Mesenchymal stem cell (in vitro differentiated cells and primary cell): Measurements from ENCODE around the gene KHNYN.

Experiments used
- DNase-seq: peaks from one replicate; pipeline ENCODE4 v3.0.0-alpha.2; 2013
- H2AFZ ChIP-seq: one replicate; pipeline ENCODE4 v1.6.1; 2013; ENCODE audit warnings: low read depth, mild to moderate bottlenecking, control low read depth, inconsistent platforms, low read length, moderate library complexity
- H2AK5ac ChIP-seq: 2 replicates; pipeline ENCODE4 v1.6.1; 2013; ENCODE audit warnings: low read length, moderate library complexity, mild to moderate bottlenecking, inconsistent platforms; ENCODE audit not compliant: severe bottlenecking
- H2BK120ac ChIP-seq: one replicate; pipeline ENCODE4 v1.6.1; 2013; ENCODE audit warnings: low read depth, mild to moderate bottlenecking, inconsistent platforms, low read length, moderate library complexity
- H2BK12ac ChIP-seq, 2 experiments: one replicate each; pipeline ENCODE4 v1.6.1; 2013; ENCODE audit warnings: inconsistent platforms in 2 of 2, low read length in 2 of 2, mild to moderate bottlenecking in 2 of 2, moderate library complexity in 2 of 2, control low read depth in 1 of 2
- H2BK15ac ChIP-seq: one replicate; pipeline ENCODE4 v1.6.1; 2013; ENCODE audit warnings: mild to moderate bottlenecking, low read depth, inconsistent platforms; ENCODE audit not compliant: poor library complexity, severe bottlenecking
- H2BK5ac ChIP-seq: 2 replicates; pipeline ENCODE4 v1.6.1; 2013; ENCODE audit warnings: low read depth, mild to moderate bottlenecking, low read length, control low read depth, inconsistent platforms; ENCODE audit not compliant: poor library complexity, severe bottlenecking
- H3K14ac ChIP-seq, 2 experiments: one replicate each; pipeline ENCODE4 v1.6.1; 2013; ENCODE audit warnings: inconsistent platforms in 2 of 2, low read length in 2 of 2, control low read depth in 1 of 2, mild to moderate bottlenecking in 1 of 2, moderate library complexity in 1 of 2
- H3K18ac ChIP-seq, 2 experiments: one replicate each; pipeline ENCODE4 v1.6.1; 2013; ENCODE audit warnings: inconsistent platforms in 2 of 2, low read length in 2 of 2, control low read depth in 1 of 2, low read depth in 1 of 2, mild to moderate bottlenecking in 1 of 2
- H3K23ac ChIP-seq, 2 experiments: one replicate each; pipeline ENCODE4 v1.6.1; 2013; ENCODE audit warnings: inconsistent platforms in 2 of 2, low read length in 2 of 2, mild to moderate bottlenecking in 2 of 2, moderate library complexity in 2 of 2, control low read depth in 1 of 2
- H3K27ac ChIP-seq: 2 replicates; pipeline ENCODE4 v1.5.1; 2013; ENCODE audit warnings: mild to moderate bottlenecking, moderate library complexity, low read length, control low read depth, inconsistent platforms; ENCODE audit not compliant: poor library complexity, severe bottlenecking
- H3K27me3 ChIP-seq, 2 experiments: 2 replicates each; pipeline versions ENCODE4 v1.6.1 to v1.7.0; 2013; ENCODE audit warnings: low read length in 2 of 2, mild to moderate bottlenecking in 2 of 2, moderate library complexity in 2 of 2, control low read depth in 1 of 2, inconsistent platforms in 1 of 2; ENCODE audit not compliant: control insufficient read depth in 1 of 2, insufficient read depth in 1 of 2
- H3K36me3 ChIP-seq, 2 experiments: 2 replicates each; pipeline versions ENCODE4 v1.6.1 to v1.7.0; 2013; ENCODE audit warnings: low read length in 2 of 2, control low read depth in 1 of 2, inconsistent platforms in 1 of 2, low read depth in 1 of 2, mild to moderate bottlenecking in 1 of 2; ENCODE audit not compliant: insufficient read depth in 2 of 2, control insufficient read depth in 1 of 2
- H3K4ac ChIP-seq, 2 experiments: one replicate each; pipeline ENCODE4 v1.6.1; 2013; ENCODE audit warnings: inconsistent platforms in 2 of 2, low read length in 2 of 2, mild to moderate bottlenecking in 2 of 2, moderate library complexity in 2 of 2, control low read depth in 1 of 2, low read depth in 1 of 2
- H3K4me1 ChIP-seq: 2 replicates; pipeline ENCODE4 v1.6.1; 2013; ENCODE audit warnings: low read depth, low read length, control low read depth; ENCODE audit not compliant: control insufficient read depth, insufficient read depth
- H3K4me2 ChIP-seq: 2 replicates; pipeline ENCODE4 v1.6.1; 2013; ENCODE audit warnings: low read length, mild to moderate bottlenecking, inconsistent platforms; ENCODE audit not compliant: poor library complexity, severe bottlenecking
- H3K4me3 ChIP-seq, 2 experiments: 2 replicates each; pipeline versions ENCODE4 v1.5.1 to v1.7.0; 2013; ENCODE audit warnings: low read length in 2 of 2, mild to moderate bottlenecking in 2 of 2, control low read depth in 1 of 2, low read depth in 1 of 2; ENCODE audit not compliant: insufficient read depth in 1 of 2
- H3K79me1 ChIP-seq: replicated peaks from 2 replicates; pipeline ENCODE4 v1.6.1; 2013; ENCODE audit warnings: mild to moderate bottlenecking, control low read depth, low read length, inconsistent platforms; ENCODE audit not compliant: poor library complexity, severe bottlenecking
- H3K9ac ChIP-seq: 2 replicates; pipeline ENCODE4 v1.7.0; 2013; ENCODE audit warnings: mild to moderate bottlenecking, low read length, moderate library complexity
- H3K9me3 ChIP-seq: 2 replicates; pipeline ENCODE4 v1.7.0; 2013; ENCODE audit warnings: mild to moderate bottlenecking, low read length; ENCODE audit not compliant: control insufficient read depth
- H4K8ac ChIP-seq: one replicate; pipeline ENCODE4 v1.6.1; 2013; ENCODE audit warnings: inconsistent platforms, mild to moderate bottlenecking, low read length, moderate library complexity
- H4K91ac ChIP-seq: one replicate; pipeline ENCODE4 v1.6.1; 2013; ENCODE audit warnings: mild to moderate bottlenecking, low read length, inconsistent platforms
- WGBS: methylation state at CpG from one replicate; pipeline ENCODE4 v1.1.7; 2013; ENCODE audit warnings: mixed read lengths; 5-methylcytosine and 5-hydroxymethylcytosine counted together

The KHNYN gene

DNA sequence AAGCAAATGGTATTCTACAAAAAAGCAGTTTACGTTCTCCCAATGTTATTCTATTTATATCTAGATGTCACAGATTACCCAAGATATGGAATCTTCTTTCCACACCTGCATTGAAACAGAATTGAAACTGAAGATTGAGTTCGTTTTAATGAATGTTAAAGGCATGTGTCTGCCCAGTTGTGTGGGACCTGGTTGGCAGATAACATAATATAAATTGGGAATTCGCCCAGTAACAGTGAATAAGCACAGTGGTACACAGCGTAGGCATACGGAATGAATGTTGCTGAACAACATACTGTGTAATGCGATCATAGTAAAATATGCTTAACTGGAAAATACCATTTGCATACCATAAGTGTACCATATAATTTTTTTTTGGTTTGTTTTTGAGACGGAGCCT lies 4.3 kb downstream of the KHNYN start:
- Histone ChIP-seq H3K27me3 (no peaks in the 10 kb centered on the region), H3K9ac (no peak overlapping the region), H3K36me3 (peaks cover 42 to 72% of the 10 kb centered on the region in 2 experiments), H2BK120ac (no peak overlapping the region), H3K9me3 (no peaks in the 10 kb centered on the region), H3K14ac (no peak overlapping the region), H3K4me1 (peaks cover 25% of the 10 kb centered on the region), H3K27ac (no peak overlapping the region), H4K8ac (no peak overlapping the region), H3K18ac (no peak overlapping the region), H3K4me3 (no peak overlapping the region), H2BK15ac (no peak overlapping the region), H2BK12ac (no peak overlapping the region), H4K91ac (no peak overlapping the region), H3K23ac (no peak overlapping the region), H3K4ac (no peak overlapping the region), H3K79me1 (peaks cover 20% of the 10 kb centered on the region), H3K4me2 (no peak overlapping the region), H2AFZ (no peak overlapping the region), H2BK5ac (no peak overlapping the region), H2AK5ac (no peak overlapping the region)
- WGBS = 98% methylated on average over 6 of the region's 7 CpGs
- no peak for DNase-seq

DNA sequence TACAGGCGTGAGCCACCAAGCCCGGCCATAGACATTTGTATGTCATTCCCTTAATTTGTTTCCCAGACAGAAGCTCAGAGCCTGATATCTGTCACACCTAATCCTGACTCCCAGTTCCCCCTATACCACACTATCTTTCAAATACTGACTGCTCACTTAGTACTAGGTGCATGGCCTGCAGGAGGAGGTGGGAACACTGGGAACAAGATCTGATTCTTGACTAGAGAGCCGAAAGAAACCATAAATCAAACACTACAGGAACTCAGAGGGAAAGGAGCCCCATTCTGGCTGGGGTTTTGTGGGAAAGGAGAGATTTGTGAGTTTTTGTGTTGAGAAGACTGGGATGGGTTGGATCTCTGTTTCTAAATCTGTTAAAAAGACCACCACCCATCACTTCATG lies 4.9 kb downstream of the KHNYN start:
- peaks cover 19% of the 10 kb centered on the region for H3K4me1 ChIP-seq
- H3K4me3 ChIP-seq = no peak overlapping the region
- no peak overlapping the region for H3K14ac ChIP-seq
- H2BK15ac ChIP-seq = no peak overlapping the region
- H3K9me3 ChIP-seq = no peaks in the 10 kb centered on the region
- WGBS = 100% methylated on average over 2 of the region's 3 CpGs
- no peak overlapping the region for H3K4me2 ChIP-seq
- no peak overlapping the region for H2BK120ac ChIP-seq
- H3K4ac ChIP-seq = no peak overlapping the region
- H2AK5ac ChIP-seq = no peak overlapping the region
- H2BK5ac ChIP-seq = no peak overlapping the region
- H4K8ac ChIP-seq = no peak overlapping the region
- no peak overlapping the region for H3K23ac ChIP-seq
- no peaks in the 10 kb centered on the region for H3K27me3 ChIP-seq
- no peak for DNase-seq
- no peak overlapping the region for H3K27ac ChIP-seq
- no peak overlapping the region for H3K18ac ChIP-seq
- no peak overlapping the region for H2AFZ ChIP-seq
- H4K91ac ChIP-seq = no peak overlapping the region
- H2BK12ac ChIP-seq = no peak overlapping the region
- H3K9ac ChIP-seq = peak overlapping the region; percentile 54
- H3K79me1 ChIP-seq = peaks cover 22% of the 10 kb centered on the region
- H3K36me3 ChIP-seq = peaks cover 46 to 79% of the 10 kb centered on the region in 2 experiments

DNA sequence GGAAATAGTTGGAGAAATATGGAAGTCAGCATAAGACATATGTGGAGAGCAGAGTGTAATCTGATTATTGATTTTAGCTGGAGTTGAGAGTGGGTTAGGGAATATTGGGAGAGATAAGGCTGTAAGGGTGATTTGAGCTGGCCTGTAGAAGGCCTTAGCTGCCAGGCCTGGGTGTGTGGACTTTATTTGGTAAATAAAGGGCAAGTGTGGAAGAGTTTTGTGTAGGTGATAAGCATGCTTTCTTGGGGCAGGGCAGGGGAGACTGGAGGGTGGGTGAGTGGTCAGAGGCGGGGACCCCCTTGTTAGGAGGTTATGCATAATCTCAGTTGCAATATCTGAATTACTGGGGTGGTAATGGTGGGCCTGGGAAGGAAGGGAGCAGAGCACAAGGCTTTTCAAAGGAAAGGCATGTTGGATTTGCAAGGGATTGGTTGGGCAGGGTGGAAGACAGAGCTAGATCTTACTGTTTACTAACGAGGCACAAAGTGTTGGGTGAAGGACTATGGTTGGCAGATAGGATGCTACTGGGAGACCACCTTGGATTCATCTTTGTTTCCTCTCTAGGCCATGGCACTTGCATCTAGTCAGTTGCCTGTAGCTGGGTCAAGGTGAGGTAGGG lies 5.5 kb downstream of the KHNYN start:
- Histone ChIP-seq H2AK5ac (no peak overlapping the region), H3K9ac (peak overlapping the region; percentile 54), H4K91ac (no peak overlapping the region), H3K18ac (no peak overlapping the region), H3K23ac (no peak overlapping the region), H4K8ac (no peak overlapping the region), H3K27me3 (no peaks in the 10 kb centered on the region), H2BK12ac (no peak overlapping the region), H2BK5ac (no peak overlapping the region), H3K4ac (no peak overlapping the region), H2BK120ac (no peak overlapping the region), H3K9me3 (no peaks in the 10 kb centered on the region), H3K36me3 (peaks cover 51 to 85% of the 10 kb centered on the region in 2 experiments), H3K4me2 (no peak overlapping the region), H3K4me1 (peaks cover 23% of the 10 kb centered on the region), H3K4me3 (no peak overlapping the region), H3K14ac (no peak overlapping the region), H2AFZ (no peak overlapping the region), H3K79me1 (peaks cover 29% of the 10 kb centered on the region), H2BK15ac (no peak overlapping the region), H3K27ac (no peak overlapping the region)
- WGBS = 88% methylated on average over 2 of the region's 2 CpGs
- no peak for DNase-seq

DNA sequence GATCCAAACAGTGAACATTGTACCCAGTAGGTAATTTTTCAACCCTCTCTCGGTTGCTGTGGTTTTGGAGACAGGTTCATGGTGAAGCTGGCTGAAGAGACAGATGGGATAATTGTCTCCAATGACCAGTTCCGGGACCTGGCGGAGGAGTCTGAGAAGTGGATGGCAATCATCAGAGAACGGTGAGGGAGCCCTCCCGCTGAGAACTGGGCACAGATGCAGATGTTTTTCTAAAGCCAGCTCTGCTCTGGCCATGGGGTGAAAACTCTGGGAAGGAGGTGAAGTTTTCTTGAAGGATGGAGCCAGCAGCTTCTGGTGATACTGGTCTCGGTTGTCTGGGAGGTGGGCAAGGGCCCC lies 6.2 kb downstream of the KHNYN start:
- Histone ChIP-seq H2AK5ac (no peak overlapping the region), H3K23ac (no peak overlapping the region), H3K14ac (no peak overlapping the region), H3K4me1 (peaks cover 28% of the 10 kb centered on the region), H3K27me3 (no peaks in the 10 kb centered on the region), H3K4ac (no peak overlapping the region), H3K18ac (no peak overlapping the region), H3K4me3 (no peak overlapping the region), H2BK15ac (no peak overlapping the region), H3K9ac (peak overlapping the region; percentile 54), H3K36me3 (peaks cover 57 to 92% of the 10 kb centered on the region in 2 experiments), H4K91ac (no peak overlapping the region), H3K4me2 (no peak overlapping the region), H3K9me3 (no peaks in the 10 kb centered on the region), H3K27ac (no peak overlapping the region), H2AFZ (no peak overlapping the region), H2BK120ac (no peak overlapping the region), H2BK12ac (no peak overlapping the region), H3K79me1 (peaks cover 33% of the 10 kb centered on the region), H4K8ac (no peak overlapping the region), H2BK5ac (no peak overlapping the region)
- no peak for DNase-seq
- WGBS = 72% methylated on average over 6 of the region's 6 CpGs
